Measurements from ENCODE around the gene PCDH1.
"Not testable (repeated sequence)": the region's sequence is repeated elsewhere in the genome, so short reads cannot be mapped to it uniquely, and the experiment has no call there.

Gene PCDH1

DNA sequence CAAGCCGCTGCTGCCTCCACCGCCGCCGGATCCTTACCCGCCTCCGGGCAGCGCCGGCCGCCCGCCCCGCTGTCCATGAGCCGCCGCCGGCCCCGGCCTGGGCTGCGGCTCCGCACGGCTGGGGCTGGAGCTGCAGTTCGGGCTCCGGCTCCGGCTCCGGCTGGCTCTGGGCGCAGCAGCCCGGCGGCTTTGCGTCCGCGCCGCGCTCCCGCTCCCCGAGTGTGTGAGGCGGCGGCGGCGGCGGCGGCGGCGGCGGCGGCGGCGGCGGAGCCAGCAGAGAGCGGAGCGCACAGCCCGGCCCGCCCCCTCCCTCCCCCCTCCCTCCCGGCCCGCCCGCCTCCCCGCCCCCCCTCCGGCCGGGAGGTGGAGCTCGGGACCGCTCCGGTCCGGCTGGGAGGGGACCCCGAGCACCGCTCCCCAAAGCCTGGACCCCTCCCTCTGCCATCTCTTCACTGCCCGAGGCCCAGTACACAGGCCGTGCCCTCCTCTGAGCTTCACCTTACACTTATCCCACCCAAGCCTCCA is at the start of gene PCDH1:
Gene PCDH1, minus strand, starts transcription at position 225 of the 525 bp plus-strand sequence. Its CDS starts 148 bp downstream, at position 77.
- no peaks in the 10 kb centered on the region for H3K9me3 ChIP-seq (ENCODE audit: control insufficient read depth in 1 of 2, low read length in 2 of 2)
- H3K27ac ChIP-seq (ENCODE audit: low read length): peak within 1 kb of the TSS; percentile 78
- H3K27me3 ChIP-seq (ENCODE audit: low read depth, low read length): peaks cover 47% of the 10 kb centered on the region
- H3K4me1 ChIP-seq (ENCODE audit: control insufficient read depth in 1 of 2, insufficient read depth in 2 of 2, low read length in 2 of 2): peaks cover 0 to 38% of the 10 kb centered on the region in 2 donors
- H3K36me3 ChIP-seq (ENCODE audit: control insufficient read depth in 1 of 2, insufficient read depth in 2 of 2, low read length in 2 of 2): no peaks in the 10 kb centered on the region
- peak within 1 kb of the TSS; percentile 71 to 73 for H3K4me3 ChIP-seq (ENCODE audit: low read depth in 1 of 2, low read length in 2 of 2)

DNA sequence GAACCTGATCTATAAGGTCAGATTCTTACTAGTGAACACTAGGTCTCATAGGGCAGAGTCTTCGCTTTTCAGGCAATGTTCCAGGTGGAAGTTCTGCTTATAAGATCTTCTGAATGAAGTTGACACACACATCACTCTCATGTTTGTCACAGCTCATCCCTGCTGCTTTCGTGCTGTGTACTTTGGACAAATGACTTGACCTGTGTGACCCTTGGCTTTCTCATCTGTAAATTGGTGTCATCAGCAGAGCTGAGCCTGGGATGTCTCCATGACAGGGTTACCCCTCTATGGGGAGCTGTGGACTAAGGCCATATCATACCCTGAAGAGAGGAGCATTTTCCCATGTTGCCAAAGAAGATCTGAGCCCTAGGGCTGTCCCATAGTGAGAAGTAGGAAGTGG is 48.2 kb upstream of the PCDH1 start:
- Histone ChIP-seq H3K4me3 (ENCODE audit: low read depth in 1 of 2, low read length in 2 of 2) (no peak overlapping the region), H3K36me3 (ENCODE audit: control insufficient read depth in 1 of 2, insufficient read depth in 2 of 2, low read length in 2 of 2) (peaks cover 51 to 54% of the 10 kb centered on the region in 2 donors), H3K4me1 (ENCODE audit: control insufficient read depth in 1 of 2, insufficient read depth in 2 of 2, low read length in 2 of 2) (peaks cover 0 to 12% of the 10 kb centered on the region in 2 donors), H3K9me3 (ENCODE audit: control insufficient read depth in 1 of 2, low read length in 2 of 2) (no peaks in the 10 kb centered on the region), H3K27ac (ENCODE audit: low read length) (no peak overlapping the region), H3K27me3 (ENCODE audit: low read depth, low read length) (no peaks in the 10 kb centered on the region)

DNA sequence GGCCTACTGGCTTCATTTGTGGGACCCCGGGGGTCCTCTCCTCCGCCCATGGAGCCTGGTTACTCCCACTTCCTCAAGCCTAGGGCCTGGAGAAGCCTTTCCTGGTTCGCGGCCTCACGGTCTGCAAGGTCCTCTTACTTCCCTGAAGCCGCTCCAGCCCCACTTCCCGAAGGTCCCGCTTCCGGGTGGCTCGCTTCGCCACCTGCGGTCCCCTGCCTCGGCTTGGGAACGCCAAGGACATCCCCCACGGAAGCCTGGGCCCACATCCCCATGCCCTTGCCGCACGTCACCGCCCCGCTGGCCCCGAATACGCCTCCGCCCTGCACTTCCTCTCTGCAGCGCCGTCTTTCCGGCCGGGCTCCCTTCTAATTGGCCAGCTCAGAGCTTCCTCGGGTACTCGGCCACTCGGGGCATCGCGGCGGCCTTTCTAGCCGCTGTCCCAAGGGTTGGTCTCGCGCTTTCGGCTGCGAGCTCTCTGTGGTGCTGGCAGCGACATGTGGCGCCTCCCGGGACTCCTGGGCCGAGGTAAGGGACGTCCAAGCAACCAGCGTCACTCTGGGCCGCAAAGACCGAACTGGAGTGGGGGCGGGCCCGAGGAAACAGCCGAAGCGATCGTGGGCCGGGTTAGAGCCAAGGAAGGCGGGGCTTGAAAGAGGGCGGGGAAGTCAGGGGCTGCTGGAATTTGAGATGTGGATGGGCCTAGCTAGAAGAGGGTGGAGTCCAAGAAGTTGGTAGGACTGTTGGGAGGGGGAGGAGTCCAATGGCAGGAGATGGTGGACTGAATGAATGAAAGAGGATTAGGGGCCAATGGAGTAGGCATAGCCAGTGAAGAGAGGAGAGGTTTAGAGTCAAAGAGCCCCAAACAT is 45.5 kb upstream of the PCDH1 start, which contains the start of gene DELE1:
Gene DELE1, plus strand, starts transcription at position 424 of the 866 bp plus-strand sequence. Its CDS starts 71 bp downstream, at position 495.
- Histone ChIP-seq H3K36me3 (ENCODE audit: control insufficient read depth in 1 of 2, insufficient read depth in 2 of 2, low read length in 2 of 2) (peaks cover 26 to 27% of the 10 kb centered on the region in 2 donors), H3K27ac (ENCODE audit: low read length) (peak within 1 kb of the TSS; percentile 95), H3K4me3 (ENCODE audit: low read depth in 1 of 2, low read length in 2 of 2) (peak within 1 kb of the TSS; percentile 58 to 78), H3K27me3 (ENCODE audit: low read depth, low read length) (no peaks in the 10 kb centered on the region), H3K4me1 (ENCODE audit: control insufficient read depth in 1 of 2, insufficient read depth in 2 of 2, low read length in 2 of 2) (peaks cover 0 to 12% of the 10 kb centered on the region in 2 donors), H3K9me3 (ENCODE audit: control insufficient read depth in 1 of 2, low read length in 2 of 2) (no peaks in the 10 kb centered on the region)

DNA sequence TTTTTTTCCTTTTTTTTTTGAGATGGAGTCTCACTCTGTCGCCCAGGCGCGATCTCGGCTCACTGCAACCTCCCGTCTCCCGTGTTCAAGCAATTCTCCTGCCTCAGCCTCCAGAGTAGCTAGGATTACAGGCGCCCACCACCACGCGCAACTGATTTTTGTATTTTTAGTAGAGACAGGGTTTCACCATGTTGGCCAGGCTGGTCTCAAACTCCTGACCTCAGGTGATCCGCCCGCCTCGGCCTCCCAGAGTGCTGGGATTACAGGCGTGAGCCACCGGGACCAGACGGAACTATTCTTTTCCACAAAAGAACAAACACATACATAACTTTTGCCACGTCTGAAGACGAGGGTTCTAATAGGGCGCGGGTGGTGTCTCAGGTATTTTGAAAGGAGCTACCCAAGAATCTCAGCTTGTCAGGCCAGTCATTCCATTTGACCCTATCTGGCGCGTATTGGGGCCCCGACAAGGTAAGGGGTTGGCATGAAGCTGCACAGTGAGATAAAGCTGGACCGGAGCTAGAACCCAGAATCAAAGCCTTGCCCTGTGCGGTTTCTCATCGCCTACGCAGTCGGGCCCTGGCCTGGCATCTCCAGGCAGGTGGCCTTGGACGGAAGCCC is 44.7 kb upstream of the PCDH1 start:
- H3K27ac ChIP-seq (ENCODE audit: low read length): peak overlapping the region; percentile 95
- not testable (repeated sequence) for H3K9me3 ChIP-seq (ENCODE audit: control insufficient read depth in 1 of 2, low read length in 2 of 2); H3K27me3 ChIP-seq (ENCODE audit: low read depth, low read length)
- H3K4me3 ChIP-seq (ENCODE audit: low read depth in 1 of 2, low read length in 2 of 2): peak overlapping the region; percentile 58 to 78
- H3K4me1 ChIP-seq (ENCODE audit: control insufficient read depth in 1 of 2, insufficient read depth in 2 of 2, low read length in 2 of 2): peaks cover 0 to 12% of the 10 kb centered on the region in 2 donors
- H3K36me3 ChIP-seq (ENCODE audit: control insufficient read depth in 1 of 2, insufficient read depth in 2 of 2, low read length in 2 of 2): peaks cover 19 to 21% of the 10 kb centered on the region in 2 donors

DNA sequence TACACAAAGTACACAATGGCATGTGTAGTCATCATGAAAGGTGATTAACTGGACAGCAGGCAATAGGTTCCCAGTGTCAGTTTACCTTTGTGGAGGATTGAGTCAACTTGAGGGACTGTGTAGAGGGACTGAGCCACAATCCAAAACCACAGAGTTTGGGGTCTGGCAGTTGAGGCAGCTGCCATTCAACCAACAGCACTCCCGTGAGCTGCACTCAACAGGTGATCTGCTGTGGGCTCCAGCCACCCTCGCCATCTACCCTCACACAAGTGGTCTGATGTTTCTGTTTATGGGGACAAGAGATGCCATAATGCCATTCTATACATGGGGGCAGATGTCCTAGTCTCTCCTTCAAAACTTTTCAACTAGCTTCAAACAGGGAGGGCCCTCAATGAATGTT is 42.6 kb upstream of the PCDH1 start:
- Histone ChIP-seq H3K27me3 (ENCODE audit: low read depth, low read length) (no peaks in the 10 kb centered on the region), H3K4me3 (ENCODE audit: low read depth in 1 of 2, low read length in 2 of 2) (no peak overlapping the region), H3K27ac (ENCODE audit: low read length) (no peak overlapping the region), H3K9me3 (ENCODE audit: control insufficient read depth in 1 of 2, low read length in 2 of 2) (no peaks in the 10 kb centered on the region), H3K36me3 (ENCODE audit: control insufficient read depth in 1 of 2, insufficient read depth in 2 of 2, low read length in 2 of 2) (no peaks in the 10 kb centered on the region), H3K4me1 (ENCODE audit: control insufficient read depth in 1 of 2, insufficient read depth in 2 of 2, low read length in 2 of 2) (peaks cover 0 to 12% of the 10 kb centered on the region in 2 donors)

DNA sequence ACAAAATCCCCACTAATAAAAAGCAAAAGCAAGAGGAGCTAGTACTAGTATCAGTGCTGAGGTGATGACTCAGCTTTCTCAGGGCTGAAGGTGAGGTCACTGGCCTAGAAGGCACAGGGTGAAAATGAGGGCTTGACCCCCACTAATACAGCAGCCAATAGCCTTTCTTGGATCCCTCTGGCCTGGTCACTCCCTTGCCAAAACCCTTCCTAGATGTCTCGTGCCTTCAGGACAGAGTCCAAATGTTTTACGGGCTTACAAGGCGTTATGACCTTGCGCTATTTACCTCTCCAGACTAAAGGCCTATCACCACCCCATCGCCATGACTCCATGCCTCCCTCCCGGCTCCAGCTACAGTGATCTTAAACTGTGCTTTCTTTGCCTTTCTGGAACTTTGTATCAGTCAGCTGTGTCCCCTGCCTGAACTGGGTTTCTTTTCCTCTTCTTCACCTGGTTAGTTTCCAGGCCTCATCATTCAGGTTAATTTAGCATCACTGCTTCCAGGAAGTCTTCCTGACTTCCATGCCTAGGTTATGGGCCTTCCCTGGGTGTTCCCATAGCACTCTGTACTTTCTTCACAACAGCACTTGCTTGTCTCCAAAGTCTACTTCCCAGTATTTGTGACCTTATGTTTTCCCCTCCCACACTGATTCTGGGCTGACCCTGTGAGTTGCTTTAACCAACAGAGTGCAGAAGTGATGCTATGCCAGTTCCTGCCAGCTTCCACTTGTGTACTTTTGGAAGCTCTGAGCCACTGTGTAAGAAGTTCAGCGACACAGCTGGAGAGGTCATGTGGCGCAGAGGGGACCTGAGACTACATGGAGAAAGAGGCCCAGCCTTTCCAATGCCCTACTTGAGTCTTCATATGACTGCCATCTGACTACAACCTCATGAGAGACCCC is 41.3 kb upstream of the PCDH1 start:
- H3K36me3 ChIP-seq (ENCODE audit: control insufficient read depth in 1 of 2, insufficient read depth in 2 of 2, low read length in 2 of 2): no peaks in the 10 kb centered on the region
- H3K4me3 ChIP-seq (ENCODE audit: low read depth in 1 of 2, low read length in 2 of 2): no peak overlapping the region
- H3K9me3 ChIP-seq (ENCODE audit: control insufficient read depth in 1 of 2, low read length in 2 of 2): no peaks in the 10 kb centered on the region
- H3K27me3 ChIP-seq (ENCODE audit: low read depth, low read length): no peaks in the 10 kb centered on the region
- no peak overlapping the region for H3K27ac ChIP-seq (ENCODE audit: low read length)
- H3K4me1 ChIP-seq (ENCODE audit: control insufficient read depth in 1 of 2, insufficient read depth in 2 of 2, low read length in 2 of 2): peaks cover 0 to 11% of the 10 kb centered on the region in 2 donors

DNA sequence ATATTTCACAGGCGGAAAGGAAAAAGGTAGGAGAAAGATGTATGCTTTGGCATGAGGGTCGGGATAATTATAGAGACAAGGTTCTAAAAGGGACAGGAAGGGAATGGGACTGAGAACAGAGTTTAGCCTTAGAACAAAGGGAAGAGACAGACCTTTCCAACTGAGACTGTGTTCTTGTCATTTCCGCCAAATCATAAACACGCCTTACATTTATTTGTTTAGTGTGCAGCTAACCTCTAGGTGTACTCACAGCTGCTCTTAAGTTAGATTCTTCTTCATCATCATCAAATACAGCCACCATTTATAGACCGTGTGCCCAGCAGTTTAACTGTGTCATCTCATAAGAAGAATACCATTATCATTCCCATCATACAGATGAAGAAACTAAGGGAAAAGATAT is 39.5 kb upstream of the PCDH1 start:
- Histone ChIP-seq H3K27ac (ENCODE audit: low read length) (no peak overlapping the region), H3K4me1 (ENCODE audit: control insufficient read depth in 1 of 2, insufficient read depth in 2 of 2, low read length in 2 of 2) (peaks cover 0 to 7% of the 10 kb centered on the region in 2 donors), H3K27me3 (ENCODE audit: low read depth, low read length) (no peaks in the 10 kb centered on the region), H3K9me3 (ENCODE audit: control insufficient read depth in 1 of 2, low read length in 2 of 2) (no peaks in the 10 kb centered on the region), H3K36me3 (ENCODE audit: control insufficient read depth in 1 of 2, insufficient read depth in 2 of 2, low read length in 2 of 2) (no peaks in the 10 kb centered on the region), H3K4me3 (ENCODE audit: low read depth in 1 of 2, low read length in 2 of 2) (no peak overlapping the region)

DNA sequence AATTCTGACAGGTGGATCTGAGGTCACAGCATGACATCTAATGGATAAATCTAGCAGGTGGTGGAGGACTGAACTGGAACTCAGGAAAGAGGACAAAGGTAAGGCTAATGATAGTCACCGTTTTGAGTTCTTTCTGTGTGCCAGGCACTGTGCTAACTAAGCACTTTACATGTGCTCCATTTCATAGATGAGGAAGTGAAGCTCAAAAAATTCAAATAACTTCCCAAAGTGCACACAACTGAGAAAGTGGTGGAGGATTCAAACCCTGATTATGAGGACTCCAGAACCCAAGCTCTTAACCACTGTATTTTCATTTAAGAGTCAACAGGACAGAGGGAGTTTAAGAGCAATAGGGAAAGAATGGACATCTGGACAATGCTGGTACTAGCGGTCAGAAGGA is 38.3 kb upstream of the PCDH1 start:
- Histone ChIP-seq H3K27me3 (ENCODE audit: low read depth, low read length) (no peaks in the 10 kb centered on the region), H3K4me1 (ENCODE audit: control insufficient read depth in 1 of 2, insufficient read depth in 2 of 2, low read length in 2 of 2) (peaks cover 0 to 7% of the 10 kb centered on the region in 2 donors), H3K27ac (ENCODE audit: low read length) (no peak overlapping the region), H3K36me3 (ENCODE audit: control insufficient read depth in 1 of 2, insufficient read depth in 2 of 2, low read length in 2 of 2) (no peaks in the 10 kb centered on the region), H3K4me3 (ENCODE audit: low read depth in 1 of 2, low read length in 2 of 2) (no peak overlapping the region), H3K9me3 (ENCODE audit: control insufficient read depth in 1 of 2, low read length in 2 of 2) (no peaks in the 10 kb centered on the region)

DNA sequence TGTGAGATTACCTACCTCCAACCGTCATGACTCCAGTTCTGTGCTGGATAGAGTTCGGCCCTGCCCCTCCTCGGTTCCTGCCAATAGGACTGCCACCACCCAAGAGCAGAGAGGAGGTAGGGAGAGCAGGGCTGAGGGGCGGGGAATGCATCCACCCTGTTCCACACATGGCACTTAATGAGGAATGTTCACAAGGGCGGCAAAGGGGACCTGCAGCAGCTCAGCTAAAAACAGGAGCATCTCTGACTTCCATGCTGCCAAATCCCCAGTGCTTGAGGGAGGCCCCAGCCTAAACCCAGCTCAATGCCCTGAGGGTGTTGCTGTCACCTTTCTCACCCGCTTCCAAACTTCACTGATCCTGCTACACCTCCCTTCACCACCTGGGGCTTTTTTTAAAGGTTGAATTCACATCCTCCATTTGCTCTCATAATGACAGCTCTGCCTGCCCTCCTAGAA is 37.7 kb upstream of the PCDH1 start:
- H3K9me3 ChIP-seq (ENCODE audit: control insufficient read depth in 1 of 2, low read length in 2 of 2): no peaks in the 10 kb centered on the region
- no peaks in the 10 kb centered on the region for H3K27me3 ChIP-seq (ENCODE audit: low read depth, low read length)
- no peak overlapping the region for H3K4me3 ChIP-seq (ENCODE audit: low read depth in 1 of 2, low read length in 2 of 2)
- no peak overlapping the region for H3K27ac ChIP-seq (ENCODE audit: low read length)
- no peaks in the 10 kb centered on the region for H3K36me3 ChIP-seq (ENCODE audit: control insufficient read depth in 1 of 2, insufficient read depth in 2 of 2, low read length in 2 of 2)
- H3K4me1 ChIP-seq (ENCODE audit: control insufficient read depth in 1 of 2, insufficient read depth in 2 of 2, low read length in 2 of 2): peaks cover 0 to 7% of the 10 kb centered on the region in 2 donors

DNA sequence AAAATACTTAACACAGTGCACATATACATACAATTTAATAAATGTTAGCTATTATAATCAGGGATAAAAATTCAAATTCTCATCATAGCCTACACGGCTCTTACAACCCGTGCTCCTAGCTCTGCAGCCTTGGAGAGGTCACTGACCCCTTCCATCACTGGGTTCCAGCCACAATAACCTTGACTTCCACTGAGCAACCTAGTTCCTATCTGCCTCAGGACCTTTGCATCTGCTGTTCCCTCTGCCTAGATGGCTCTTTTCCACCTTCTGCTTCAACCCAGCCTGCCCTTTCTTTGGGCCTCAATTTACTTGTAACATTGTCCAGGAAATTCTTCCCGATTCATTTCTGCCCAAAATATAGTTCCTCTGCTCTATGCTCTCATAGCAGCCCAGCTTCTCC is 36.6 kb upstream of the PCDH1 start:
- H3K27ac ChIP-seq (ENCODE audit: low read length): no peak overlapping the region
- no peaks in the 10 kb centered on the region for H3K36me3 ChIP-seq (ENCODE audit: control insufficient read depth in 1 of 2, insufficient read depth in 2 of 2, low read length in 2 of 2)
- H3K9me3 ChIP-seq (ENCODE audit: control insufficient read depth in 1 of 2, low read length in 2 of 2): no peaks in the 10 kb centered on the region
- H3K27me3 ChIP-seq (ENCODE audit: low read depth, low read length): no peaks in the 10 kb centered on the region
- H3K4me1 ChIP-seq (ENCODE audit: control insufficient read depth in 1 of 2, insufficient read depth in 2 of 2, low read length in 2 of 2): peaks cover 0 to 7% of the 10 kb centered on the region in 2 donors
- no peak overlapping the region for H3K4me3 ChIP-seq (ENCODE audit: low read depth in 1 of 2, low read length in 2 of 2)
